Measurements from ENCODE around the gene VWA3B. TPM values are rescaled to one million over a fixed set of nuclear protein-coding genes. Genes with fewer than 3 reads are reported as not detected.
"Not testable (repeated sequence)": the region's sequence is repeated elsewhere in the genome, so short reads cannot be mapped to it uniquely, and the experiment has no call there.

VWA3B gene
- total RNA-seq, 1 donor from 2014 or later, result not detected

DNA sequence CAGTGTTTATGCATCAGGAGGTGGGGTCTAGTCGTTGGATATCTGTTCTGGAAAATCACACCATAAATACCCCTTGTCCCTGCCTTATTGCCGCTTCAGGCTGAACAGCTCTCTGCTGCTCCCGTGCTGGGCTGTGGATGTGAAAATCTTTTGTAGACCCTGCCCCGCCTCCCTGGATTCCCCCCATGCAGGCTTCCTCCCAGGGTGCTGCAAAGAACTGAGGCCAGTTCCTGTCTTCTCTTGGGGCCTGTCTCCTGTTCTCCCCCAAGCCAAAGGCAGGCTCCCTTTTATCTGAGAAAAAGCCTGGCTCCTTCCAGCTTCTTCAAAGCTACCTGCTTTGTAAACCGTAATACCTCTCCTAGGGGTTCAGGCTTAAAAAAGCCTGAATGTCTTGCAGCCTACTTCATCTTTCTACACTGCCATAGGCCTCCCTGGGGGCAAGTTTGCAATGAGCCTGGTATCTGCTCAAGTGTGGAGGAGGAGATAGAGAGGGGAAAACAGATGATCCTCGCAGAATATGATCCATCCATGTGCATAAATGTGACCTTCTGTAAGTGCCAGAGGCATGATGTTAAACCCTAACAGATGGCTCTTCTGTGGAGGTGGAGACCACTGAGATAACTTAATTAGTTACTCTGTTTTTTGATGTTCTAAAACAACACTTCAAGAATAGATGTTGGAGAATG is 55.3 kb downstream of the VWA3B start:
- Mint-ChIP-seq H3K27ac (no peak overlapping the region), H3K4me1 (no peaks in the 10 kb centered on the region), H3K9me3 (no peaks in the 10 kb centered on the region), H3K36me3 (ENCODE audit: low read depth) (no peaks in the 10 kb centered on the region), H3K27me3 (no peaks in the 10 kb centered on the region), H3K4me3 (no peak overlapping the region)
- intact Hi-C loops (cut with micrococcal nuclease), result no loop called here
- ChIA-PET CTCF (no interaction called here), POLR2A (interaction anchor here (1.1 kb wide), 1 partner anchor 8 kb away, joined by 5 read pairs; no protein-coding TSS in a partner anchor)
- no peak for DNase-seq
- no peak for ATAC-seq (ENCODE audit: low read depth)
- TF ChIP-seq CTCF (IDR thresholded peaks at IDR 0.05), result no peak

DNA sequence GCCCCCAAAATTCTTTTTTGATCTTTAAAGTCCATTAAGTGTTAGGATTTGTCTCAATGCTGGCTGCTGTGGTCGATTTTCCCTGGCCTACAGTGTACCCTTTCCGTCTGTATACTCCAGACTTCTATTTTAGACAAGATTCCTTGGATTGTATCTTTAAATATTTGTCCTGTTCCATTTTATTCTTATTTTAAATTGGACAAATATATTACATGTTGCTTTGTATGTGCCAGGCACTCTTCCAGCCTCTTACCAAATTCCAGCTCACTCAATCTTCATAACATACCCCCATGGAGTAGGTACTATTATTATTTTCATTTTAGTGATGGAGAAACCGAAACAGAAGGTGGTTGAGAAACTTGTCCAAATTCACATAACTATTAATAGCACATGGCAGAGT is 58.1 kb downstream of the VWA3B start:
- Mint-ChIP-seq H3K4me1 (no peaks in the 10 kb centered on the region), H3K4me3 (no peak overlapping the region), H3K27me3 (no peaks in the 10 kb centered on the region), H3K9me3 (peaks cover 4% of the 10 kb centered on the region), H3K36me3 (ENCODE audit: low read depth) (no peaks in the 10 kb centered on the region), H3K27ac (no peak overlapping the region)
- no peak for DNase-seq
- ChIA-PET CTCF (no interaction called here), POLR2A (no interaction called here)
- no peak for TF ChIP-seq CTCF (IDR thresholded peaks at IDR 0.05)
- intact Hi-C loops (cut with micrococcal nuclease), result no loop called here
- ATAC-seq (ENCODE audit: low read depth), result no peak

DNA sequence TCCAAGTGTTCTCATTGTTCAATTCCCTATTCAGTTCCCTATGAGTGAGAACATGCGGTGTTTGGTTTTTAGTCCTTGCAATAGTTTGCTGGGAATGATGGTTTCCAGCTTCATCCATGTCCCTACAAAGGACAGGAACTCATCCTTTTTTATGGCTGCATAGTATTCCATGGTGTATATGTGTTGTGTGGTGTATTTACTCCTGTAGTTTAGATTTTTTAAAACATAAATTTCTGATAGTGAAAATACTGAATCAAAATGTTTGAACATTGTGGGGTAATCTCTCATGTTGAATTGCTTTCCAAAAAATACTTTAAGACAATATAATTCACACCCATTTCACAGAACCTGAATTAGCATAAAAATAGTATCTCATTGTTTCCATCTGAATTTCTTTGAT is 60.9 kb downstream of the VWA3B start:
- CTCF ChIA-PET; POLR2A ChIA-PET; H3K4me1 Mint-ChIP-seq; H3K9me3 Mint-ChIP-seq; ATAC-seq (ENCODE audit: low read depth); intact Hi-C loops (cut with micrococcal nuclease); DNase-seq; H3K4me3 Mint-ChIP-seq; H3K27me3 Mint-ChIP-seq; H3K27ac Mint-ChIP-seq; H3K36me3 Mint-ChIP-seq (ENCODE audit: low read depth): not testable (repeated sequence)

DNA sequence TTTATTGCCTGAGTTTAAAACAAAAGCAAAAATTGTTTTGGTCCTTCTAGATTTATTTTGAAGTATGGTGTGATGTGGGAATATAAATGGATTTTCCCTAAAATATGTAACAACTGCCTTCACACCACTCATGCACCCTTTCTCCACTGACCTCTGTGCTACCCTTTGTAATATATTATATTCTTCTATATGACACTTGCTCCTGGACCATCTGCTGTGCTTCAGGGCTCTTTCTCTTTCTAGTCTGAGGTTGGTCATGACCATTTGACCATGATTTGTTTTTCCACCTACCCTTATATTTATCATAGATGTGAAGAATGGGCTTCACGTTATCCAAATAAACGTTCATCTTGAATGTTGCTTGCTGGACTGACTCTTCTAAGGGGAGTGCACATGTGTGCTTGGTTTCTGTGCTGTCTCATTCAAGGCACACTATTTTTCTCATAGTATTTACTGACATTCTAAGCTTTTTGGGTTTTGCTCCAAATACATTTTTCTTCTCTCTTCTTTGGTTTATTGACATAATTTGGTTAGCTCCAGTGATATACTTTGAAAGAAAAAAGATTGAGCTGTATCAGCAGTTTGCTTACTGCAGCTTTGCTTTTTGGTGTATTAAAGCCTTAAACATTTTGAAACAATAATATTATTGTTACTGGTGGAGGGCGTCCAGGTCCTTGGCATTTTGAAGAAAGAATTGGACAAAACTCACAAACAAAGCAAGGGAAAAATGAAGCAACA is 61.8 kb downstream of the VWA3B start:
- POLR2A ChIA-PET, result no interaction called here
- Mint-ChIP-seq H3K36me3 (ENCODE audit: low read depth) (no peaks in the 10 kb centered on the region), H3K27me3 (no peaks in the 10 kb centered on the region), H3K4me3 (no peak overlapping the region), H3K9me3 (peaks cover 4% of the 10 kb centered on the region), H3K4me1 (no peaks in the 10 kb centered on the region), H3K27ac (no peak overlapping the region)
- TF ChIP-seq CTCF (IDR thresholded peaks at IDR 0.05), result no peak
- no peak for ATAC-seq (ENCODE audit: low read depth)
- intact Hi-C loops (cut with micrococcal nuclease), result no loop called here
- CTCF ChIA-PET, result no interaction called here
- no peak for DNase-seq

DNA sequence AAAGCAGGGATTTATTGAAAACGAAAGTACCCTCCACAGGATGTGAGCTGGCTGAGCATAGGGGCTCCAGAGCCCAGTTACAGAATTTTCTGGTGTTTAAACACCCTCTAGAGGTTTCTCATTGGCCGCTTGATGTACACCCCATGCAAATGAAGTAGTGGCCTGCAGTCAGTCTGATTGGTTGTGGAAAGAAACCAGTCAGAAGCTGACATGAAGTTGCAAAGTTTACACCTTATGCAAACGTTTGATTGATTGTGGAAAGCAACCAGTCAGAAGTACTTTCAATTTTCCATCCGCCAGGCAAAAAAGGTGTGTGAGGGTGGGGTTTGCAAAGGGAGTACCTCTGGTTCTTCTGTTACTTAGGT is 62.3 kb downstream of the VWA3B start:
- DNase-seq (no peak), ATAC-seq (ENCODE audit: low read depth) (no peak)
- Mint-ChIP-seq H3K27ac (no peak overlapping the region), H3K27me3 (no peaks in the 10 kb centered on the region), H3K4me1 (no peaks in the 10 kb centered on the region), H3K36me3 (ENCODE audit: low read depth) (no peaks in the 10 kb centered on the region), H3K4me3 (no peak overlapping the region), H3K9me3 (peaks cover 4% of the 10 kb centered on the region)
- TF ChIP-seq CTCF (IDR thresholded peaks at IDR 0.05), result no peak
- POLR2A ChIA-PET, result no interaction called here
- CTCF ChIA-PET, result no interaction called here
- intact Hi-C loops (cut with micrococcal nuclease), result no loop called here

All from activated B cell treated with CpG ODN at 0.5 μM for 24 hours (primary cell).